ENCODE measurements around the gene CD44. TPM values are rescaled to one million over a fixed set of nuclear protein-coding genes. Genes with fewer than 3 reads are reported as not detected.
A peak's percentile ranks its signal among the peaks of the same experiment; 100 is the strongest.

CD44 gene
- total and polyA plus RNA-seq, 9 donors = 8.3 to 330 (median 26.0) TPM

DNA sequence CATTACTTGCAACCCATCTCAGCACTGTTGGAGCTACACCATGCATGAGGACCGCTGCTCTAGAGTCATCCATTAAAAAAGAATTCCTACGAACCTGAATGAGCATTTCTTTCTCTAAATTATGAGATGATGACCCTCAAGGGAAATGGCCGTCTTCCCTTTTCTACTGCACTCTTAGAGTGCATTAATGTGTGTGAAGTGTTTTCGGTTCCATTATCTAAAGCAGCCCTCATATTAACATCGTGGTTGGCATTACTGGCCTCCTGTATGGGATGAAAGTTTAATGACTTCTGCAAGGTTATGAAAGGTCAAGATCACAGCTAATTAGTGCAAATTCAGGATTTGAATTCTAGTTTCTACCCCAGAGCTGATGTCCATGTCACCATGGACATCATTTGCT lies 16.7 kb downstream of the CD44 start:
- H3K36me3 ChIP-seq = no peaks in the 10 kb centered on the region
- no peaks in the 10 kb centered on the region for H3K9me3 ChIP-seq
- WGBS, 3 donors = 87 to 94% (median 92%) methylated on average over 5 of the region's 5 CpGs
- TF ChIP-seq, protein P1, sequence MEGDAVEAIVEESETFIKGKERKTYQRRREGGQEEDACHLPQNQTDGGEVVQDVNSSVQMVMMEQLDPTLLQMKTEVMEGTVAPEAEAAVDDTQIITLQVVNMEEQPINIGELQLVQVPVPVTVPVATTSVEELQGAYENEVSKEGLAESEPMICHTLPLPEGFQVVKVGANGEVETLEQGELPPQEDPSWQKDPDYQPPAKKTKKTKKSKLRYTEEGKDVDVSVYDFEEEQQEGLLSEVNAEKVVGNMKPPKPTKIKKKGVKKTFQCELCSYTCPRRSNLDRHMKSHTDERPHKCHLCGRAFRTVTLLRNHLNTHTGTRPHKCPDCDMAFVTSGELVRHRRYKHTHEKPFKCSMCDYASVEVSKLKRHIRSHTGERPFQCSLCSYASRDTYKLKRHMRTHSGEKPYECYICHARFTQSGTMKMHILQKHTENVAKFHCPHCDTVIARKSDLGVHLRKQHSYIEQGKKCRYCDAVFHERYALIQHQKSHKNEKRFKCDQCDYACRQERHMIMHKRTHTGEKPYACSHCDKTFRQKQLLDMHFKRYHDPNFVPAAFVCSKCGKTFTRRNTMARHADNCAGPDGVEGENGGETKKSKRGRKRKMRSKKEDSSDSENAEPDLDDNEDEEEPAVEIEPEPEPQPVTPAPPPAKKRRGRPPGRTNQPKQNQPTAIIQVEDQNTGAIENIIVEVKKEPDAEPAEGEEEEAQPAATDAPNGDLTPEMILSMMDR (IDR thresholded peaks at IDR 0.05) = no peak
- TF ChIP-seq EP300 (IDR thresholded peaks at IDR 0.05) = no peak
- no peak for TF ChIP-seq POLR2A (IDR thresholded peaks at IDR 0.05)
- H3K27ac ChIP-seq = no peak overlapping the region
- intact Hi-C loops (cut with DNase I) = no loop called here
- H3K27me3 ChIP-seq = no peaks in the 10 kb centered on the region
- H3K4me1 ChIP-seq (ENCODE audit: insufficient read depth) = no peaks in the 10 kb centered on the region
- no peak overlapping the region for H3K4me3 ChIP-seq
- DNase-seq = no peak

DNA sequence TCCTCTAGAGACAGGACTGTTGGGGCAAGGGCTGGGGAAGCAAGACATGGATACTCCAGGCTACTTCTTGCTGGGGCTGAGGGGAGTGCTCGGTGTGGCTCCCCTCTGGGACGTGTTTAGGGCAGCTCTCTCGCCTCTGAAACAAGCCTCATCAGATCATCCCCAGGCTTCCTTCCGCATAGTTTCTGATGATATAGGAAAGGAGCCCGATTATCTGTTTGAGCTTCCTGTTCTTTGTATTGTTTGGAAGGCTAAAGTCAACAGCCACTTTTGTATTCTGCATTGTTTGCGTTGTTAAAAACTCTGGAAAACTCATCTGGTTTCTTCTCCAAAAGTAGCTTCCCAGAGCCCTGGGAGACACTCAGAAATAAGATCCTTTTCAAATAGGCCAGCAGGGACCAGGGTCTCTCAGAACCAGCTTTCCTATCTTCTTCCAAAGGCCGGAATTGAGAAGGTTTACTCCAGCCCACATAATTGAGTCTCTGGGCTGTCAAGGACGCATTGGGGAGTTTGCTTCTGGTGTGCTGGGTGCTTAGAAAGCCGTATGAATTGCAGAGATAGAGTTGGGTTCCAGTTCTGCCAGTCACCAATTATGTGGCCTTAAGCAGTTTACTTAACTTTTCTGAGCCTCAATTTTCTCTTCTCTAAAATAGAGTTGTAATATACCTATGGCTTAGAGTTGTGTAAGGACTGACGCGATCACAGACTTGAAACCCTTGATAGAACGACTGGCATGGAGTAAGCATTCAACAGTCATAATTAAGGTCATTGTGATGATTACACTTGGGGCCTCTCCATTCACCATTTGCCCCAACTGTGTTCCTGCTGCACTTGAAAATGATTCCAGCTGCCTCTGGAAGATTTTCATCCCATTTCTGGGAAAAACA lies 19.1 kb downstream of the CD44 start:
- no peak for TF ChIP-seq EP300 (IDR thresholded peaks at IDR 0.05)
- TF ChIP-seq, protein P1 (IDR thresholded peaks at IDR 0.05) = no peak
- TF ChIP-seq POLR2A (IDR thresholded peaks at IDR 0.05) = no peak
- H3K4me3 ChIP-seq = no peak overlapping the region
- no peak overlapping the region for H3K27ac ChIP-seq
- intact Hi-C loops (cut with DNase I) = no loop called here
- DNase-seq = no peak
- H3K27me3 ChIP-seq = no peaks in the 10 kb centered on the region
- no peaks in the 10 kb centered on the region for H3K36me3 ChIP-seq
- H3K9me3 ChIP-seq = no peaks in the 10 kb centered on the region
- no peaks in the 10 kb centered on the region for H3K4me1 ChIP-seq (ENCODE audit: insufficient read depth)
- 64 to 81% (median 78%) methylated on average over 12 of the region's 12 CpGs for WGBS, 3 donors

DNA sequence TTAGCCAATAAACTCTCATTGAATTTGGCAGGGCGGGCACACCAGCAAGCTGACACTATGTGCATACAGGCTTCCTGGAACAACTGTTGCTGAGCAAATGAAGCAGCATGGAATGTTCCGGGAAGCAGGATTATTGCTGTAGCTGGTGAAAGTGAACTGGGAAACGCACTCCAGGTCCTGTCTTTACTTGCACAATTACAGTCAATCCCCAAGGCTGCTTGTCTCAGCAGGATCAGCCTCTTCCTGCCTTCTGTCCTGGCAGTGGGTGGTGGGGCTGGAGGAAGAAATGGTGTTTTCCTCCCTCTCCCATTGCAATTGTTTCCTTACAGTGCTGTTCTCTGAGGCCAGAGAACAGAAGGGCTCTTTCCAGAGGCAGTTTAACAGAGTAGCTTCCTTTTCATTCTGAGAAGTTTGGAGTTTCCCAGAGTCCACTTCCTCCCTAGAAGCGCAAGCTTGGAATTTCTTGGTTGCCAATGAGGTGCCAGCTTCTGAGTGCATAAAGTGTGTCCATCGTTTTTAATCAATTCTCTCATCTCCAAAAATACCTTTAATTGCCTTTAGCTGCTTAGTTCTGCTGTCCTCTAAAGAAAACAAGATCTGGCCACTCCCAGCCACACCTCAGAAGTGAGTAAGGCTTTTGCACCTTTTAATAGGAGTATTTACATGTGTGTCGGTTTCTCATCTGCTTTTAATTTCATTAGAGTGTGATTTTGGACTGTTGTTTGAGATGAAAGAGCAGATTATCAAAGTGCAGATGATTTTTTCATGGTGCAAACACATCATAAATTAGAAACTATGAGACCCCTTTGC lies 19.9 kb downstream of the CD44 start:
- Histone ChIP-seq H3K36me3 (no peaks in the 10 kb centered on the region), H3K27ac (no peak overlapping the region), H3K4me1 (ENCODE audit: insufficient read depth) (no peaks in the 10 kb centered on the region), H3K27me3 (no peaks in the 10 kb centered on the region), H3K9me3 (no peaks in the 10 kb centered on the region), H3K4me3 (no peak overlapping the region)
- intact Hi-C loops (cut with DNase I) = no loop called here
- TF ChIP-seq EP300 (IDR thresholded peaks at IDR 0.05) = peak; percentile 91
- TF ChIP-seq, protein P1 (IDR thresholded peaks at IDR 0.05) = no peak
- TF ChIP-seq POLR2A (IDR thresholded peaks at IDR 0.05) = no peak
- DNase-seq = peak in 1 of 5 donors; percentile 26
- 70 to 75% (median 73%) methylated on average over 6 of the region's 6 CpGs for WGBS, 3 donors

DNA sequence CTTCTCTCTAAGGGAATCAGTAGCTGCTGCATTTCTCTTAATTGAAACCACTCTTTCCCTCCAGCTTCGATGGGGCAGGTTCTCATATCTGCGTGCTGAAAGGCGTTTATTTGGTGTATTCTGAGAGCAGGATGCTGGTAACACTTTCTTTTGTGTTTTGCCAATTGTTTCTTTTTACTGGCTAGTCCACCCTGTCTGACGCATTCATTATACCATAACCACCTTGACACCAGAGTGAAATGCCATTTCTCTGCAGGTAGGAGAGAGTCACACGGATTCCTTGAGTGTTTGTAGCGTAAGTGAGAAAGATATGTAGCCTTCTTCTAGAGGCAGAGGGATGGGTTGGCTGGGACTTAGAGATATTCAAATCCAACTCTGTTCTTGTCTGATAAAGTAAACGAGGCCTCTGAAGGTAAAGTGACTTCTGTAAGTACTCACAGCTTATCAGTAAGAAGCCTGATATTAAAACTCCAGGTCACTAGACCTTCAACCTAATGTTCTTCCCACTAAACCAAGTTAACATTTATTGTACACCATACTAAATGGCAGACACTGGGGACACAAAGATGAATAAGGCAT lies 21.4 kb downstream of the CD44 start:
- H3K27me3 ChIP-seq = no peaks in the 10 kb centered on the region
- no peak overlapping the region for H3K27ac ChIP-seq
- TF ChIP-seq EP300 (IDR thresholded peaks at IDR 0.05) (no peak), POLR2A (IDR thresholded peaks at IDR 0.05) (no peak)
- TF ChIP-seq, protein P1 (IDR thresholded peaks at IDR 0.05) = no peak
- 87 to 89% (median 88%) methylated on average over 7 of the region's 7 CpGs for WGBS, 3 donors
- intact Hi-C loops (cut with DNase I) = no loop called here
- H3K36me3 ChIP-seq = no peaks in the 10 kb centered on the region
- no peaks in the 10 kb centered on the region for H3K9me3 ChIP-seq
- no peaks in the 10 kb centered on the region for H3K4me1 ChIP-seq (ENCODE audit: insufficient read depth)
- no peak overlapping the region for H3K4me3 ChIP-seq
- no peak for DNase-seq

All from ovary (tissue), 9 donors.